DMS79 (cell line): ENCODE data around the gene DRC3.

Experiments used
- DNase-seq: peaks from one replicate; lab custom pipeline; 2025; lab: John Stamatoyannopoulos, UW

The DRC3 gene

DNA sequence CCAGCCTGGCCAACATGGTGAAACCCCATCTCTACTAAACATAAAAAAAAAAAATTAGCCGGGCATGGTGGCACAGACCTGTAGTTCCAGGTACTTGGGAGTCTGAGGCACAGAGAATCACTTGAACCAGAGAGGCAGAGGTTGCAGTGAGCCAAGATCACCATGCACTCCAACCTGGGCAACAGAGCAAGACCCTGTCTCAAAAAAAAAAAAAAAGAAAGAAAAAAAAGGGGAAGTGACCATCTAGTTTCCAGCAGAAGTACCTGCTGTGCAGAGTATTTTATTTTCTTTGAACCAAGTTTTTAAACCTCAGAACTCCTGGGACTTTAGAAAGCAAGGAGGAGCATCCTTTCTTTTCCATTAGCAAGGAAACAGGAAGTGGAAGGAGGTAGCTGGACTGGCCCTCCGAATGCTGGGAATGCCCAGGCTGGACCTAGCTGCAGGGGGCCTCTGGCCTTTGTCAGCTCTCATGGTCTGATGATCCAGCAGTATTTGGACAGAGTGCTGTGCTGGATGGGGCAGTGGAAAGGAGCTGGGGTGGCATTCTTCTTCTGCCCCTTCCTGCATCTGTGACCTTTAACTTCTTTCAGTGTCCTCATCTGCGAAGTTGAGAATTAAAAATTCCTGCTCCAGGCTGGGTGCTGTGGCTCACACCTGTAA is 73.2 kb downstream of the DRC3 start:
- DNase-seq, result no peak

- DNase-seq, result no peak
Observed at GRCh38 chr17:18055597-18055996, 82.9 kb downstream of the DRC3 start.

DNA sequence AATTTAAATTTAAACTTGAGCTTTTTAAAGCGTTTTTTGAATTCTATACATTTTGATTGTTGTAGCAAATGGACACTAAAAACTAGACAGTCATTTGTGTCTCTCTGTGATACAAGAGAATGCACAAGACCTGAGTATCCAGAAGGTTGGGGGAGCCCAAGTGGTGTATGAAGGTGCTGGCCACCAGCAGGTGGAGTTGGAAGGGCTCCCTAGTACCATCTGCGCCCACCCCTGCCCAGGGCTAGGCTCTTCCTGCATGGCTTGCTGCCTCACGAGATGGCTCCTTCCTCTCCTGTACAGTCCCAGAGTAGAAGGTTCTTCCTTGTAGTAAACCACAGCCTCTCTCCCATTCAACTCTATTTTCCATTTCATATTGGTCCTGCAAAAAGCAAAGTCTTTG is 83.6 kb downstream of the DRC3 start:
- no peak for DNase-seq

DNA sequence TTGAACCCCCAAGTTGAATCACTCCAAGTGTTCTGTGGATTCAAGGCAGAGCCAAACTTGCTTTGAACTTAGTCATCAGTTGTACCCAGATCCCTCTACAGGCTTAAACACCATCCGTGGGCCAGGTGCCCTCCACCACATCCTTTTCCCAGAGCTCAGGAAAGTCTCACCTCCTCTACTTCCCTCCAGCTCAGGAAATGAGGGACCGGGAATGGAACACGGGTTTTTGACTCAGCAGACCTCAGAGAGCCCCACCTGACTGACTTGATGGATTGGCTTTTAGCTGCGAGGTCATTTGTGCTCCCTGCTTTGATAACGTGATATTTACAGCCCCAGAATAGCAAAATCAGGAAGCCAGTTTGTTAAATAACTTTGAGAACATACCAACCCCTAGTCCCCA is 86.6 kb downstream of the DRC3 start:
- DNase-seq, result no peak

DNA sequence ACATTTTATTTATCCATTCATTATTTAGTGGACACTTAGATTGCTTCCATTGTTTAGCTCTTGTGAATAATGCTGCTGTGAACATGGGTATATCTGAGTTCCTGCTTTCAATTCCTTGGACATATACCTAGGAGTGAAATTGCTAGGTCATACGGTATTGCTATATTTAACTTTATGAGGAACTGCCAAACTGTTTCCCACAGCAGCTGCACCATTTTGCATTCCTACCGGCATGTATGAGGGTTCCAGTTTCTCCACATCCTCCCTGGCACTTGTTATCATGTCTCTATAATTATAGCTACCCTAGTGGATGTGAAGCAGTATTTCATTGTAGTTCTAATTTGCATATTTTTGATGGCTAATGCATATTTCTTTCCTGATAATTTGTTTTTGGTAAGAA is 91.4 kb downstream of the DRC3 start:
- no peak for DNase-seq

DNA sequence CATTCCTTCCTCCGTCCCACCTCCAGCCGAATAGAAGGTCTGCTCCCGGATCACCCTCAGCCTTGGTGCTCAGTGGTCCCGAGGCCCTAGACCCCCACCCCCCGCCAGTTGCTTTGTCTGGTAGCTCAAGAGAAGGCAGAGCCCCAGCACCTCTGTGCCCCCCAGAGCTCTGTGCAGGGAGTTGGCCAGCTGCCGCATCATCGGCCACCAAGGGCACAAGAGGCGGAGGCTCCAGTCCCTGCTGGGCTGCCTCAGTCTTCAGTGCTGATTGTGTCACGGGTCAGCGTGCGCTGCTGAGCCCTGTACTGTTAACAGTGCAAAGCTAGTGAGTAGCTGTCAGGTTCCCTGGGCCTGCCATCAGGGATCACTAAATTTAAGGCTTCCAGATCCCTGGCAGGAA is 92.9 kb downstream of the DRC3 start:
- no peak for DNase-seq
